ENCODE data around the gene HIKESHI. TPM values are rescaled to one million over a fixed set of nuclear protein-coding genes. Genes with fewer than 3 reads are reported as not detected.

HIKESHI gene
- total RNA-seq, 2 donors from 2014 or later: 29.4 to 38.9 TPM

GRCh38 chr11:86274503-86274902 lies 27.5 kb upstream of the HIKESHI start:
- WGBS: 86% methylated on average over 6 of the region's 6 CpGs
- no peaks in the 10 kb centered on the region for H3K36me3 ChIP-seq
- no peaks in the 10 kb centered on the region for H3K9me3 ChIP-seq
- H3K27me3 ChIP-seq (replicated peaks; ENCODE audit: insufficient read depth): no peaks in the 10 kb centered on the region
- H3K27ac ChIP-seq: no peak overlapping the region
- H3K4me1 ChIP-seq (replicated peaks): no peaks in the 10 kb centered on the region
- DNase-seq (ENCODE audit: low spot score): no peak
- intact Hi-C loops (cut with DNase I): no loop called here
- TF ChIP-seq POLR2AphosphoS5 (IDR thresholded peaks at IDR 0.05) (no peak), POLR2A (IDR thresholded peaks at IDR 0.05) (no peak)
- TF ChIP-seq, protein P1, sequence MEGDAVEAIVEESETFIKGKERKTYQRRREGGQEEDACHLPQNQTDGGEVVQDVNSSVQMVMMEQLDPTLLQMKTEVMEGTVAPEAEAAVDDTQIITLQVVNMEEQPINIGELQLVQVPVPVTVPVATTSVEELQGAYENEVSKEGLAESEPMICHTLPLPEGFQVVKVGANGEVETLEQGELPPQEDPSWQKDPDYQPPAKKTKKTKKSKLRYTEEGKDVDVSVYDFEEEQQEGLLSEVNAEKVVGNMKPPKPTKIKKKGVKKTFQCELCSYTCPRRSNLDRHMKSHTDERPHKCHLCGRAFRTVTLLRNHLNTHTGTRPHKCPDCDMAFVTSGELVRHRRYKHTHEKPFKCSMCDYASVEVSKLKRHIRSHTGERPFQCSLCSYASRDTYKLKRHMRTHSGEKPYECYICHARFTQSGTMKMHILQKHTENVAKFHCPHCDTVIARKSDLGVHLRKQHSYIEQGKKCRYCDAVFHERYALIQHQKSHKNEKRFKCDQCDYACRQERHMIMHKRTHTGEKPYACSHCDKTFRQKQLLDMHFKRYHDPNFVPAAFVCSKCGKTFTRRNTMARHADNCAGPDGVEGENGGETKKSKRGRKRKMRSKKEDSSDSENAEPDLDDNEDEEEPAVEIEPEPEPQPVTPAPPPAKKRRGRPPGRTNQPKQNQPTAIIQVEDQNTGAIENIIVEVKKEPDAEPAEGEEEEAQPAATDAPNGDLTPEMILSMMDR (IDR thresholded peaks at IDR 0.05): no peak
- H3K4me3 ChIP-seq: no peak overlapping the region

DNA sequence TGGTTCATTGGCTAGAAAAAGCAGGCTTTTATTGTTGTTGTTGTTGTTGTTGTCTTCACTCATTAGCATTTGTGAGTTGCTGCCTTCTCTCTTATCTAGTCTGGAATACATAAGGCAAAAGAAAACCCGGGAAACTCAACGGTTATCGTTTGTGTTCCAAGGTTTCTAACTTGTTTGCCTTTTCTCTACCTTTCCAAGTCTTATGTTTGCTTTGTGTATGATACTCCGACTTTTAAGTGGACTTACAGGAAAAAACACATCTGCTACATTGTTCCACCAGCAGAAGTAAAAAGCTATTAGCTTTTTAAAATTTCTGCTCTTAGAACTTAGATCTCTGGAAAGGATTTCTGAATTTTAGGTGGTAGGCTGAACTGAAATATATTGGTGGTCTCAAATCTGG lies 27.0 kb upstream of the HIKESHI start:
- no peak for TF ChIP-seq POLR2AphosphoS5 (IDR thresholded peaks at IDR 0.05)
- Histone ChIP-seq H3K4me3 (no peak overlapping the region), H3K36me3 (no peaks in the 10 kb centered on the region), H3K27ac (no peak overlapping the region), H3K27me3 (replicated peaks; ENCODE audit: insufficient read depth) (no peaks in the 10 kb centered on the region), H3K4me1 (replicated peaks) (no peaks in the 10 kb centered on the region), H3K9me3 (no peaks in the 10 kb centered on the region)
- DNase-seq (ENCODE audit: low spot score): no peak
- 27% methylated on average over 4 of the region's 4 CpGs for WGBS
- intact Hi-C loops (cut with DNase I): no loop called here

- H3K4me3 ChIP-seq: no peak overlapping the region
- TF ChIP-seq, protein P1 (IDR thresholded peaks at IDR 0.05): no peak
- TF ChIP-seq POLR2AphosphoS5 (IDR thresholded peaks at IDR 0.05) (no peak), POLR2A (IDR thresholded peaks at IDR 0.05) (no peak)
- 70% methylated on average over 2 of the region's 2 CpGs for WGBS
- H3K4me1 ChIP-seq (replicated peaks): no peaks in the 10 kb centered on the region
- H3K27ac ChIP-seq: no peak overlapping the region
- intact Hi-C loops (cut with DNase I): no loop called here
- DNase-seq (ENCODE audit: low spot score): no peak
- no peaks in the 10 kb centered on the region for H3K36me3 ChIP-seq
- H3K27me3 ChIP-seq (replicated peaks; ENCODE audit: insufficient read depth): no peaks in the 10 kb centered on the region
- H3K9me3 ChIP-seq: no peaks in the 10 kb centered on the region
Observed at GRCh38 chr11:86275493-86276370, 26.3 kb upstream of the HIKESHI start.

GRCh38 chr11:86277741-86278140 lies 24.3 kb upstream of the HIKESHI start:
- DNase-seq (ENCODE audit: low spot score): no peak
- TF ChIP-seq POLR2A (IDR thresholded peaks at IDR 0.05) (no peak), POLR2AphosphoS5 (IDR thresholded peaks at IDR 0.05) (no peak)
- TF ChIP-seq, protein P1 (IDR thresholded peaks at IDR 0.05): no peak
- WGBS: 85% methylated on average over 1 of the region's 1 CpG
- Histone ChIP-seq H3K4me1 (replicated peaks) (no peaks in the 10 kb centered on the region), H3K36me3 (no peaks in the 10 kb centered on the region), H3K4me3 (no peak overlapping the region), H3K27ac (no peak overlapping the region), H3K9me3 (no peaks in the 10 kb centered on the region), H3K27me3 (replicated peaks; ENCODE audit: insufficient read depth) (no peaks in the 10 kb centered on the region)
- intact Hi-C loops (cut with DNase I): no loop called here

DNA sequence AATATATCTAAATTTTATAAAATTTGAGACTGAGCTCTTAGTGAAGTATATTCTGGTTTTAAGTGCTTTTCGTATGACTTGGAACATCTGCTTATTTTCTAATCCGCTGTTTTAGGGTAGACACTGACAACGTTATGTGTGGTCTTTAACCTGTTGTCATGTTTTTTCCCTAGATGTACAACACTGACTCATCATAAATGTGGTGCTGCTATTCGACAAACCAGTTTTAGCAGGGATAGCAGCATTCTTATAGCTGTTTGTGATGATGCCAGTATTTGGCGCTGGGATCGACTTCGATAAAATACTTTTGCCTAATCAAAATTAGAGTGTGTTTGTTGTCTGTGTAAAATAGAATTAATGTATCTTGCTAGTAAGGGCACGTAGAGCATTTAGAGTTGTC lies 23.8 kb upstream of the HIKESHI start:
- Histone ChIP-seq H3K27me3 (replicated peaks; ENCODE audit: insufficient read depth) (no peaks in the 10 kb centered on the region), H3K27ac (no peak overlapping the region), H3K9me3 (no peaks in the 10 kb centered on the region), H3K4me1 (replicated peaks) (no peaks in the 10 kb centered on the region), H3K36me3 (no peaks in the 10 kb centered on the region), H3K4me3 (no peak overlapping the region)
- TF ChIP-seq, protein P1 (IDR thresholded peaks at IDR 0.05): no peak
- no peak for TF ChIP-seq POLR2AphosphoS5 (IDR thresholded peaks at IDR 0.05)
- TF ChIP-seq POLR2A (IDR thresholded peaks at IDR 0.05): no peak
- DNase-seq (ENCODE audit: low spot score): no peak
- intact Hi-C loops (cut with DNase I): no loop called here
- 79% methylated on average over 8 of the region's 8 CpGs for WGBS

Measured in prostate gland (tissue), 2 donors.